Measurements from ENCODE around the gene SURF6.

SURF6 gene

GRCh38 chr9:133361507-133362092 is 25.6 kb upstream of the SURF6 start:
- Histone ChIP-seq H3K36me3 (ENCODE audit: control insufficient read depth in 4 of 4, insufficient read depth in 4 of 4, low read length in 3 of 4) (peaks cover 14 to 78% (median 62%) of the 10 kb centered on the region in 4 experiments), H3K27ac (ENCODE audit: insufficient read depth in 1 of 2, low read depth in 1 of 2, low read length in 2 of 2, poor library complexity in 1 of 2, severe bottlenecking in 2 of 2) (no peak overlapping the region), H3K4me3 (ENCODE audit: control insufficient read depth in 1 of 7, extremely low read depth in 1 of 7, insufficient read depth in 4 of 7, low read depth in 2 of 7, low read length in 6 of 7) (no peak overlapping the region), H3K27me3 (replicated peaks in 2 of 5; ENCODE audit: control insufficient read depth in 4 of 5, insufficient read depth in 5 of 5, low read length in 4 of 5) (no peaks in the 10 kb centered on the region), H3K9me3 (ENCODE audit: control extremely low read depth in 1 of 5, control insufficient read depth in 4 of 5, insufficient read depth in 2 of 5, low read depth in 1 of 5, low read length in 4 of 5) (no peaks in the 10 kb centered on the region), H3K4me1 (ENCODE audit: control extremely low read depth in 1 of 4, control insufficient read depth in 4 of 4, insufficient read depth in 4 of 4, low read length in 3 of 4) (peaks cover 0 to 9% (median 9%) of the 10 kb centered on the region in 4 experiments)
- 98% methylated on average over 12 of the region's 13 CpGs for WGBS (ENCODE audit: insufficient coverage)
- ChIA-PET POLR2A (no interaction called here), CTCF (interaction anchor here (1.0 to 7.2 kb wide), 3 partner anchors 10 to 11 kb away, joined by 6 to 75 read pairs (median 16); no protein-coding TSS in a partner anchor)
- DNase-seq, result no peak

- Histone ChIP-seq H3K27me3 (replicated peaks in 2 of 5; ENCODE audit: control insufficient read depth in 4 of 5, insufficient read depth in 5 of 5, low read length in 4 of 5) (no peaks in the 10 kb centered on the region), H3K9me3 (ENCODE audit: control extremely low read depth in 1 of 5, control insufficient read depth in 4 of 5, insufficient read depth in 2 of 5, low read depth in 1 of 5, low read length in 4 of 5) (no peaks in the 10 kb centered on the region), H3K36me3 (ENCODE audit: control insufficient read depth in 4 of 4, insufficient read depth in 4 of 4, low read length in 3 of 4) (peaks cover 9 to 69% (median 53%) of the 10 kb centered on the region in 4 experiments), H3K4me1 (ENCODE audit: control extremely low read depth in 1 of 4, control insufficient read depth in 4 of 4, insufficient read depth in 4 of 4, low read length in 3 of 4) (peaks cover 0 to 13% (median 11%) of the 10 kb centered on the region in 4 experiments), H3K27ac (ENCODE audit: insufficient read depth in 1 of 2, low read depth in 1 of 2, low read length in 2 of 2, poor library complexity in 1 of 2, severe bottlenecking in 2 of 2) (no peak overlapping the region), H3K4me3 (ENCODE audit: control insufficient read depth in 1 of 7, extremely low read depth in 1 of 7, insufficient read depth in 4 of 7, low read depth in 2 of 7, low read length in 6 of 7) (no peak overlapping the region)
- CTCF ChIA-PET, result interaction anchor here (0.7 to 7.2 kb wide), 7 partner anchors 9 to 183 kb away, joined by 3 to 75 read pairs (median 3); no protein-coding TSS in a partner anchor
- WGBS (ENCODE audit: insufficient coverage), result 92% methylated on average over 21 of the region's 21 CpGs
- no peak for DNase-seq
- POLR2A ChIA-PET, result interaction anchor here (1.8 to 2.2 kb wide), 2 partner anchors 11 to 13 kb away, joined by 7 read pairs; partner anchors contain the start of genes MED22 and RPL7A
Observed at GRCh38 chr9:133360400-133361393, 24.7 kb upstream of the SURF6 start.

- WGBS (ENCODE audit: insufficient coverage), result 89% methylated on average over 15 of the region's 20 CpGs
- H3K4me1 ChIP-seq (ENCODE audit: control extremely low read depth in 1 of 4, control insufficient read depth in 4 of 4, insufficient read depth in 4 of 4, low read length in 3 of 4), result peaks cover 3 to 22% (median 21%) of the 10 kb centered on the region in 4 experiments
- H3K27me3 ChIP-seq (replicated peaks in 2 of 5; ENCODE audit: control insufficient read depth in 4 of 5, insufficient read depth in 5 of 5, low read length in 4 of 5), result no peaks in the 10 kb centered on the region
- peaks cover 7 to 59% (median 45%) of the 10 kb centered on the region in 4 experiments for H3K36me3 ChIP-seq (ENCODE audit: control insufficient read depth in 4 of 4, insufficient read depth in 4 of 4, low read length in 3 of 4)
- peak; percentile 25 to 63 (median 58) for DNase-seq
- CTCF ChIA-PET, result interaction anchor here (0.7 to 7.2 kb wide), 10 partner anchors 8 to 182 kb away, joined by 3 to 75 read pairs (median 3); no protein-coding TSS in a partner anchor
- H3K27ac ChIP-seq (ENCODE audit: insufficient read depth in 1 of 2, low read depth in 1 of 2, low read length in 2 of 2, poor library complexity in 1 of 2, severe bottlenecking in 2 of 2), result no peak overlapping the region
- no peak overlapping the region for H3K4me3 ChIP-seq (ENCODE audit: control insufficient read depth in 1 of 7, extremely low read depth in 1 of 7, insufficient read depth in 4 of 7, low read depth in 2 of 7, low read length in 6 of 7)
- POLR2A ChIA-PET, result interaction anchor here (0.5 to 2.2 kb wide), 3 partner anchors 12 to 16 kb away, joined by 3 to 7 read pairs (median 7); partner anchors contain the start of genes MED22, RPL7A and SURF4
- H3K9me3 ChIP-seq (ENCODE audit: control extremely low read depth in 1 of 5, control insufficient read depth in 4 of 5, insufficient read depth in 2 of 5, low read depth in 1 of 5, low read length in 4 of 5), result no peaks in the 10 kb centered on the region
Observed at GRCh38 chr9:133359399-133360175, 23.6 kb upstream of the SURF6 start.

GRCh38 chr9:133357656-133358055 is 21.7 kb upstream of the SURF6 start:
- H3K27me3 ChIP-seq (replicated peaks in 2 of 5; ENCODE audit: control insufficient read depth in 4 of 5, insufficient read depth in 5 of 5, low read length in 4 of 5), result no peaks in the 10 kb centered on the region
- peaks cover 7 to 55% (median 34%) of the 10 kb centered on the region in 4 experiments for H3K36me3 ChIP-seq (ENCODE audit: control insufficient read depth in 4 of 4, insufficient read depth in 4 of 4, low read length in 3 of 4)
- H3K4me3 ChIP-seq (ENCODE audit: control insufficient read depth in 1 of 7, extremely low read depth in 1 of 7, insufficient read depth in 4 of 7, low read depth in 2 of 7, low read length in 6 of 7), result peak overlapping the region in 1 of 7 experiments; percentile 86
- no peaks in the 10 kb centered on the region for H3K9me3 ChIP-seq (ENCODE audit: control extremely low read depth in 1 of 5, control insufficient read depth in 4 of 5, insufficient read depth in 2 of 5, low read depth in 1 of 5, low read length in 4 of 5)
- CTCF ChIA-PET, result interaction anchor here (0.7 to 7.2 kb wide), 9 partner anchors 9 to 331 kb away, joined by 3 to 75 read pairs (median 4); no protein-coding TSS in a partner anchor
- peaks cover 3 to 22% (median 21%) of the 10 kb centered on the region in 4 experiments for H3K4me1 ChIP-seq (ENCODE audit: control extremely low read depth in 1 of 4, control insufficient read depth in 4 of 4, insufficient read depth in 4 of 4, low read length in 3 of 4)
- no peak overlapping the region for H3K27ac ChIP-seq (ENCODE audit: insufficient read depth in 1 of 2, low read depth in 1 of 2, low read length in 2 of 2, poor library complexity in 1 of 2, severe bottlenecking in 2 of 2)
- no peak for DNase-seq
- over 99% methylated on average over 14 of the region's 14 CpGs for WGBS (ENCODE audit: insufficient coverage)
- POLR2A ChIA-PET, result no interaction called here

GRCh38 chr9:133356391-133357091 is 20.6 kb upstream of the SURF6 start, which contains the start of the genes SURF1 and SURF2:
TSS of gene SURF1 (minus strand) at chr9:133356487. CDS start at chr9:133356453, 34 bp downstream.
TSS of gene SURF2 (plus strand) at chr9:133356550. CDS start at chr9:133356593, 43 bp downstream.
- Histone ChIP-seq H3K27ac (ENCODE audit: insufficient read depth in 1 of 2, low read depth in 1 of 2, low read length in 2 of 2, poor library complexity in 1 of 2, severe bottlenecking in 2 of 2) (peak within 1 kb of the TSS; percentile 50 to 85), H3K27me3 (replicated peaks in 2 of 5; ENCODE audit: control insufficient read depth in 4 of 5, insufficient read depth in 5 of 5, low read length in 4 of 5) (no peaks in the 10 kb centered on the region), H3K9me3 (ENCODE audit: control extremely low read depth in 1 of 5, control insufficient read depth in 4 of 5, insufficient read depth in 2 of 5, low read depth in 1 of 5, low read length in 4 of 5) (no peaks in the 10 kb centered on the region), H3K4me1 (ENCODE audit: control extremely low read depth in 1 of 4, control insufficient read depth in 4 of 4, insufficient read depth in 4 of 4, low read length in 3 of 4) (peaks cover 3 to 22% (median 21%) of the 10 kb centered on the region in 4 experiments), H3K4me3 (ENCODE audit: control insufficient read depth in 1 of 7, extremely low read depth in 1 of 7, insufficient read depth in 4 of 7, low read depth in 2 of 7, low read length in 6 of 7) (peak within 1 kb of the TSS; percentile 37 to 89 (median 84)), H3K36me3 (ENCODE audit: control insufficient read depth in 4 of 4, insufficient read depth in 4 of 4, low read length in 3 of 4) (peaks cover 9 to 55% (median 34%) of the 10 kb centered on the region in 4 experiments)
- 2% methylated on average over 45 of the region's 78 CpGs for WGBS (ENCODE audit: insufficient coverage)
- DNase-seq, result peak; percentile 67 to 88 (median 71)
- ChIA-PET POLR2A (interaction anchor here (1.3 kb wide), 1 partner anchor 9 kb away, joined by 5 read pairs; the partner anchor contains the start of genes MED22 and RPL7A), CTCF (interaction anchor here (0.9 to 7.2 kb wide), 12 partner anchors 10 to 176 kb away, joined by 3 to 75 read pairs (median 4); no protein-coding TSS in a partner anchor)
